Muscle layer of duodenum (tissue), 2 donors: Measurements from ENCODE around the gene C19orf25.
A peak's percentile ranks its signal among the peaks of the same experiment; 100 is the strongest.

Experiments
- H3K27ac ChIP-seq: one replicate; pipeline ENCODE4 v1.7.0; 2013; ENCODE audit warnings: mild to moderate bottlenecking, low read length
- H3K27me3 ChIP-seq: one replicate; pipeline ENCODE4 v1.7.0; 2013; ENCODE audit warnings: low read depth, mild to moderate bottlenecking, control low read depth, low read length
- H3K36me3 ChIP-seq, 2 donors: one replicate each; pipeline ENCODE4 v1.7.0; 2013; ENCODE audit warnings: low read length in 2 of 2, control low read depth in 1 of 2, mild to moderate bottlenecking in 1 of 2; ENCODE audit not compliant: insufficient read depth in 2 of 2, control insufficient read depth in 1 of 2
- H3K4me1 ChIP-seq, 2 donors: one replicate each; pipeline ENCODE4 v1.7.0; 2013; ENCODE audit warnings: low read length in 2 of 2, mild to moderate bottlenecking in 2 of 2, control low read depth in 1 of 2, moderate library complexity in 1 of 2; ENCODE audit not compliant: insufficient read depth in 2 of 2, control insufficient read depth in 1 of 2
- H3K4me3 ChIP-seq, 2 donors: one replicate each; pipeline ENCODE4 v1.7.0; 2013; ENCODE audit warnings: low read length in 2 of 2, low read depth in 1 of 2, mild to moderate bottlenecking in 1 of 2
- H3K9me3 ChIP-seq, 2 donors: one replicate each; pipeline ENCODE4 v1.7.0; 2013; ENCODE audit warnings: low read length in 2 of 2, control low read depth in 1 of 2, mild to moderate bottlenecking in 1 of 2; ENCODE audit not compliant: control insufficient read depth in 1 of 2
- donor health status: healthy.

C19orf25 gene

DNA sequence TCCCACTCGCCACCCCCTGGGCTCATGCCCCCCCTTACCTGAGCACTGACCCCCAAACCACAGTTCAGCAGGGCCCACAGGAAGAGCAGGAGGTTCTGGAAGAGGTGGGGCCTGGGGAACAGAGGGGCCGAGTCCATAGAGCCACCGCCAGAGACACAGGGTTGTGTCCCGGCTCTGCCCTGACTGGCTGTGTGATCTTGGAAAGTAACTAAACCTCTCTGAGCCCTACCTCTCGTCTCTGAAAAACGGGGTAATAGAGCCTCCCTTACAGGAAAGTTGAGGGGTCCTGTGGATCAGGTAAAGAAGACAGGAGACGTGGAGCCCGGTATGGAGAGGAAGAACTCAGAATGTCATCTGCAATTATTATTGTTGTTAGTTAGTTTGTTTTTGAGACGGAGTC is 31.8 kb upstream of the C19orf25 start:
- Histone ChIP-seq H3K9me3 (peaks cover 0 to 4% of the 10 kb centered on the region in 2 donors), H3K36me3 (no peaks in the 10 kb centered on the region), H3K4me1 (peaks cover 0 to 15% of the 10 kb centered on the region in 2 donors), H3K27me3 (peaks cover 3% of the 10 kb centered on the region), H3K27ac (no peak overlapping the region), H3K4me3 (no peak overlapping the region)

DNA sequence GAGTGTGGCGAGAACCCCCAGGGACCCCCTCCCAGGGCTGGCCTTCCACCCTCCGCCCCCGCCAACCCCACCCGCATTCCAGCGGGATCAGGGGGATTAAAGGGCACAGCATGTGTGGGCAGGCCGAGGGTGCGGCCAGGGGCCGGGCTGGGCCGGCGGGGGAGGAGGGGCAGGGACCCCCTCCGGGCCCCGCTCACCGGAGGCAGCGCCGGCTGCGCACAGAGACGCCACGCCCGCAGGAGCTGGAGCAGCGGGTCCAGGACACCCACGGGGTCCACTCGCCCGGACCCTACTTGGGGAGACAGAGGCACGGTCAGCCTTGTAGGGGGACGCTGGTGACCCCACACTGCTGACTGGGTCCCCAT is 31.4 kb upstream of the C19orf25 start:
- Histone ChIP-seq H3K4me1 (peaks cover 0 to 15% of the 10 kb centered on the region in 2 donors), H3K27me3 (peaks cover 3% of the 10 kb centered on the region), H3K36me3 (no peaks in the 10 kb centered on the region), H3K4me3 (no peak overlapping the region), H3K27ac (no peak overlapping the region), H3K9me3 (peaks cover 0 to 4% of the 10 kb centered on the region in 2 donors)

DNA sequence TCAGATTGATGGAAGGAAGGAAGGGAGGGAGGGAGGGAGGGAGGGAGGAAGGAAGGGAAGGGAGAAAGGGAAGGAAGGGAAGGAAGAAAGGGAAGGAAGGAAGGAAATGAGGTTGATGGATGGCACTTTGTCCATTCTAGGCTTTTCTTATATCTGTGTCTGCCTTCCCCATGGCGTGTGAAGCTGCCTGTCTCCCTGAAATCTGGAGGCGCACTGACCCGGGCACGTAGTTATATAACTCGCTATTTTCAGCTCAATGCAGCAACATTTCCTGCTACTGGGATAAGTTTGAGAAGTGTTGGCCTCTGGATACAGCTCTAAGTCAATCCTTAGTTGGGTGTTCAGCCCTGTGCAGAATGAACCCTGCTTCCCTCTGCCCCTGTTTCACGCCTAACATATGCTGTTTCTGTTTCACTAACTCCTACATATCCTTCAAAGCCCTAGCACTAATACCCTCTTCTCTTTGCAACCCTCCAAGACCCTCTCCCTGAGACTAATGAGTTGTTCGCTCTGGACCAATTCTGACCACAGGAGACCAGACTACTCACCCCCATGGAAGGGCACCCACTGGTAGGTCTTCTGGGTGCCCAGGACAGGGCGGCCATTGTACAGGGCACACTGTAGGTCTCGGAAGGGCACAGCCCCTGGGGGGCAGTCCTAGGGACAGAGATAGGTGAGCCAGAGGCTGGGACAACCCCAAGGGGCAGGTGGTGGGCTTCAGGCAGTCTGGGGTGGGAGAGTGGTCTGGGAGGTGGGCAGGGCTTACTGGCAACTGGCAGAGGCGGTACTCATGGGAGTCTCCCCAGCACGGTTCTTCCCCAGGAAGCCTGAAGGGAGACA is 30.8 kb upstream of the C19orf25 start:
- Histone ChIP-seq H3K27me3 (peaks cover 3% of the 10 kb centered on the region), H3K4me3 (no peak overlapping the region), H3K4me1 (peaks cover 0 to 15% of the 10 kb centered on the region in 2 donors), H3K27ac (no peak overlapping the region), H3K9me3 (peaks cover 0 to 6% of the 10 kb centered on the region in 2 donors), H3K36me3 (no peaks in the 10 kb centered on the region)

DNA sequence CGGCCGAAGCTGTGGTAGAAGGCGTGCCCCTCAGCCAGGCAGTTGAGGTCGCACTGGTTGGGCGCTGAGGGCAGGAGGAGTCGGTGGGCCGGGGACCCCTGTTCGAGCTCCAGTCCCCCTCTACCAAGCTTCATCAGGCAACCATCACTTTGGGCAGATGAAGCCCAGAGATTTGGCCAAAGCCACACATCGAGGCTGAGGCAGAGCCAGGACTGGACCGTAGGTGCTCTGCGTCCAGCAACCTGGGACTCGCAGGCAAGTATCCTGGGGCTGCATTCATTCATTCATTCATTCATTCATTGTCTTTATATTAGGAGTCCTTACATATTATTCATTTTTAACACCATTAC is 29.5 kb upstream of the C19orf25 start:
- Histone ChIP-seq H3K4me1 (peaks cover 0 to 13% of the 10 kb centered on the region in 2 donors), H3K4me3 (peak overlapping the region in 1 of 2 donors; percentile 16), H3K36me3 (no peaks in the 10 kb centered on the region), H3K27ac (no peak overlapping the region), H3K9me3 (peaks cover 0 to 6% of the 10 kb centered on the region in 2 donors), H3K27me3 (peaks cover 9% of the 10 kb centered on the region)

DNA sequence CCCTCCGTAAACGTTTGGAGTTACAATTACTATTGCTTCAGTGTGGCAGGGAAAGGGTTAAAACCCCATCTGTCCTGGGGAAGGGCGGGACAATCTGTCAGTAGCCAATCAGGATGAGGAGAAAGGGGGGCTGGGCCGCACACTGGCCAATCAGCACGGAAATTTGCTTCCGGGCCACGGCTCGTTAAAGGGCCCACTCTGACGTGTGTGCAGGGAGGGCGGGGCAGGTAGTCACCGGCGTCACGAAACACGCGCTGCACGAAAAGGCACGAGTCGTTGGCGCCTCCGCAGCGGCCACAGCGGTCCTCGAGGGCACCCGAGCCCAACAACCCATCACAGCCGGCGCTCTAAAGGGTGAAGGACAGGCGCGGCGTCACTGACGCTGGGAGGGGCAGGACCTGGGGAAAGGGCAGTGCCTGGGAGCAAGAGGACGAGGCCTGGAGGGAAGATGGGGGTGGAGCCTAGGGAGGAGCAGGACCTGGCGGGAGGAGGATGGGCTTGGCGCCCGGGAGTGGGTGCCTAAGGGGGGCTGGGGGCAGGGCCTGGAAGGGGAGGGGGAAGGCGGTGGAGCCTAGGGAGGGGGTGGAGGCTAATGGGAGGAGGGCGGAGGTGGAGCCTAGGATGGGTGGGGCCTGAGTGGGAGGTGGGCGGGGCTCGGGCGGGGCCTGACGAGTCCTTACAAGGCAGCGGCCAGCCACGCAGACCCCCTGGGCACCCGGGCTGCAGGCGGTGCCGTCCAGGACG is 28.9 kb upstream of the C19orf25 start:
- H3K27ac ChIP-seq: no peak overlapping the region
- peak overlapping the region; percentile 30 to 34 for H3K4me3 ChIP-seq
- H3K27me3 ChIP-seq: peaks cover 14% of the 10 kb centered on the region
- H3K4me1 ChIP-seq: peaks cover 0 to 8% of the 10 kb centered on the region in 2 donors
- peaks cover 0 to 6% of the 10 kb centered on the region in 2 donors for H3K9me3 ChIP-seq
- no peaks in the 10 kb centered on the region for H3K36me3 ChIP-seq

DNA sequence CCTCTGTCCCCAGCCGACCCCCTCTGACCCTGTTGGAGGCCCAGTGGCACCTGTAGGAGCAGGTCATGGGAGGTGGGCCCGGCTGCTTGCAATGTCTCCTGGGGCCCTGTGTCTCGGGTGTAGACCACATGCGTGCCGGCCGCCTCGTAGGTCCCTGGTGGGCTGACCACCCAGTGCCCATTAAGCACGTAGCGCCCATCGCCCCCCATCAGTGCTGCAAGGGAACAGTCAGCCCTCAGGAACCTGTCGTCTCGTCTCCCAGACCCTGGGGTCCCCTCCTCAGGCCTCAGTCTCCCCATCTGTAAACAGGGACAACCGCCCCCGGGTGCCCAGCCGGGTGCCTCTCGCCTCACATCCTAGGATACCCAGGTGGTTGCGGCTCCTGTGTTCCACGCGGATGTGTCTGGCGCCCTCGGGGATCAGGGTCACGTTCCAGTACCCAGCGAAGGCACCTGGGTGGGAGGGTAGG is 28.2 kb upstream of the C19orf25 start:
- Histone ChIP-seq H3K4me3 (peak overlapping the region; percentile 30 to 34), H3K36me3 (no peaks in the 10 kb centered on the region), H3K27me3 (peaks cover 15% of the 10 kb centered on the region), H3K4me1 (peaks cover 0 to 8% of the 10 kb centered on the region in 2 donors), H3K9me3 (peaks cover 0 to 6% of the 10 kb centered on the region in 2 donors), H3K27ac (no peak overlapping the region)

DNA sequence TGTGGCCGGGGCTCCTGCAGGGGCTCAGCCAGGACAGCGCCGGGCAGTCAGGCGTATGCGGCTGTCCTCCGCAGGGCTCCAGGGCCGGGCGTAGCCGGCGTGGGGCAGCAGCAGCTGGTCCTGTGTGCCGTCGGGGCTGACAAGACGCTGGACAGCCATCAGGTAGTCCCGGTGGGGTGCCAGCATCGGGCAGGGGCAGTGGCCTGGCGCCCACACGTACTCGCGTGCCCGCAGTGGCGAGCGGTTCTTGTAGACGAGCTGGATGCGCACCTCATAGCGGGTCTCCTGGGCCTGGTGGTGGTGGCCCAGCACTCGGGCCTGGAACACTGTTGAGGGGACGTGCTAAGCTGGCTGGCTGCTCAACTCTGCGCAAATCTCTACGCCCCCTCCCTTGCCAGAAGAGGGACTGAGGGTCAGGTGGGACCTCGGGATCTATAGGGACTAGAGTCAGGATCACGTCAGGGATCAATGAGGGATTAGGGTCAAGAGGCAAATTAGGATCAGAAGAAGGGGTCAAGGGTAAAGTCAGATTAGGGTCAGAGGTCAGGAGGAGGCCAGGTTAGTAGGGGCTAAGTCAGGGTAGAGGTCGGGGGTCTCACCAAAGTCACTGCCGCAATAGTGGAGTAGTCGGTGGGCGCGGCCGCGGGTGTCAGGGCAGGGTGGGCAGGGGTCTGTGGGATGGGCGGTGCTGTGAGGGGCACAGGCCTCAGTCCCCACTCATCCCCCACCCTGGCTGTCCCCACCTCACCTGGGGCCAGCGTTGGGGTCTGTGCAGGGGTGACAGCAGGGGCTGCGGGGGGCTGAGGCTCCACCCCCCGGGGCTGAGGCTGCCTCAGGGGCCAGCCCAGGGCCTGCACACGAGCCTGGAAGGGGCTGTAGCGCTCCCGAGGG is 27.2 kb upstream of the C19orf25 start:
- Histone ChIP-seq H3K27me3 (peaks cover 13% of the 10 kb centered on the region), H3K36me3 (no peaks in the 10 kb centered on the region), H3K4me3 (no peak overlapping the region), H3K27ac (no peak overlapping the region), H3K9me3 (peaks cover 0 to 6% of the 10 kb centered on the region in 2 donors), H3K4me1 (peaks cover 0 to 8% of the 10 kb centered on the region in 2 donors)

DNA sequence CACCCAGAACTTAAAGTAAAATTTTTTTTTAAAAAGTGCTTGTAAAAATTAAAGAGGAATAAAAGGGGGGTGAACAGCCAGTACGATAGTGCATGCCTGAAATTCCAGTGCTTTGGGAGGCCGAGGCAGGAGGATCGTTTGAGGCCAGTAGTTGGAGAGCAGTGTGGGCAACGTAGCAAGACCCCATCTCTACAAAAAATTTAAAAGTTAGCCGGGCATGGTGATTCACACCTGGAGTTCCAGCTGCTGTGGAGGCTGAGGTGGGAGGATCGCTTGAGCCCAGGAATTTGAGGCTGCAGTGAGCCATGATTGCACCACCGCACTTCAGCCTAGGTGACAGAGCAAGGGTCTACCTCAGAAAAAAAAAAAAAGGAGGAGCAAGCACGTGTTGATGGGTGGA is 26.0 kb upstream of the C19orf25 start:
- peaks cover 13% of the 10 kb centered on the region for H3K27me3 ChIP-seq
- H3K4me1 ChIP-seq: peaks cover 0 to 8% of the 10 kb centered on the region in 2 donors

DNA sequence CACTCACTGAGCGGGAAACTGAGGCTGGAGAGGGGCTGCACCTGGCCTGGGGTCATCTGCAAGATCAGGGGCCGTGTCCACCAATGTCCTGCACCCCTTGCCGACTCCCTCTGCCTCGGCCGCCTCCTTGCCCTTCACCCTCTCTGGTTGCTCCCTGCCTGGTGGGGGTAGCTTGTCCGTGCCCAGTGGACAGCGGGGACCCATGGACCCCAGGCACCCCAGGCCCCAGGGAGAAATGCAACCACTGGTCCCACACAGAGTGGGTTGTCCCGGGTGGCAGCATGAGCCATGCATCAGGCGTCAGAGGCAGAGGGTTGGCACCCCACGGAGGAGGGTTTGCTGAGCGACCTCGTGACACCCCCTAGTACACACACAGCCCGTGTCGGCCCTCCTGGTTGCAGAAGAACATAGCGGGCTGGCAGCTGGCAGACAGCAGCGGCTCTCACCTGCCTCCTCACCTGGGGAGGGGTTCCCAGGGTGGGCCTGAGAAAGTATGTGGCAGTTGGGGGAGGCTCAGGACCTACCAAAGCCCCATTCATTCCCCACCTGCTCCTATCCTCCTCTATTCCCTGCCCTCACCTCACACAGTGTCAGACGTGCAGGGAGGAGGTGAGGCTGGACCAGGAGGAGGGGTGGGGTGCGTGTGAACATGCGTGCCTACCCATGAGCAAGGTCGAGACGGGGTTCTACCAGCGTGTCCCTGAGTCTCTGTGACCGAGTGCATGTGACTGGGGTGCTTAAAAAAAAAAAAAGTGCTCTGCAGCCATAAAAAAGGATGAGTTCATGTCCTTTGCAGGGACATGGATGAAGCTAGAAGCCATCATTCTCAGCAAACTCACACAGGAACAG is 25.1 kb upstream of the C19orf25 start:
- H3K27ac ChIP-seq: no peak overlapping the region
- H3K27me3 ChIP-seq: peaks cover 13% of the 10 kb centered on the region

More for the DNA sequence above, 26.0 kb upstream of the C19orf25 start:
- Histone ChIP-seq H3K4me3 (no peak overlapping the region), H3K27ac (no peak overlapping the region), H3K36me3 (no peaks in the 10 kb centered on the region), H3K9me3 (peaks cover 0 to 6% of the 10 kb centered on the region in 2 donors)

More for the DNA sequence above, 25.1 kb upstream of the C19orf25 start:
- H3K36me3 ChIP-seq: no peaks in the 10 kb centered on the region
- no peak overlapping the region for H3K4me3 ChIP-seq
- peaks cover 0 to 8% of the 10 kb centered on the region in 2 donors for H3K4me1 ChIP-seq
- peaks cover 0 to 6% of the 10 kb centered on the region in 2 donors for H3K9me3 ChIP-seq
